SH-SY5Y (cell line): ENCODE measurements around the gene ABI2.

Experiments
- GATA2 ChIP-seq: IDR thresholded peaks from 2 replicates; pipeline ENCODE4 v1.6.1; 2011; ENCODE audit warnings: mild to moderate bottlenecking, low read depth, low read length
- GATA3 ChIP-seq: IDR thresholded peaks from 2 replicates; pipeline ENCODE4 v1.6.1; 2011; ENCODE audit warnings: low read depth, mild to moderate bottlenecking, low read length, moderate library complexity

GRCh38 chr2:203330434-203330833, 2.2 kb downstream of the ABI2 start:
- TF ChIP-seq GATA2, result no peak
- no peak for TF ChIP-seq GATA3
